Muscle of leg (tissue), 11 donors: ENCODE results near the gene SPATA18. TPM values are rescaled to one million over a fixed set of nuclear protein-coding genes. Genes with fewer than 3 reads are reported as not detected.
"Not testable (repeated sequence)": the region's sequence is repeated elsewhere in the genome, so short reads cannot be mapped to it uniquely, and the experiment has no call there.

Source experiments
- DNase-seq: peaks from one replicate; pipeline ENCODE4 v3.0.0; 2013
- H3K27ac ChIP-seq: one replicate; pipeline ENCODE4 v1.5.1; 2013; ENCODE audit warnings: mild to moderate bottlenecking, low read length, control low read depth
- H3K27me3 ChIP-seq: one replicate; pipeline ENCODE4 v1.6.1; 2013; ENCODE audit warnings: low read length; ENCODE audit not compliant: control insufficient read depth, insufficient read depth
- H3K36me3 ChIP-seq: one replicate; pipeline ENCODE4 v1.6.1; 2013; ENCODE audit warnings: low read length; ENCODE audit not compliant: control insufficient read depth, insufficient read depth
- H3K4me1 ChIP-seq: one replicate; pipeline ENCODE4 v1.6.1; 2013; ENCODE audit warnings: low read length; ENCODE audit not compliant: control insufficient read depth, insufficient read depth
- H3K4me3 ChIP-seq: one replicate; pipeline ENCODE4 v1.5.1; 2013; ENCODE audit warnings: low read length, control low read depth
- H3K9me3 ChIP-seq: replicated peaks from 2 replicates; pipeline ENCODE4 v1.6.1; 2013; ENCODE audit warnings: low read depth, low read length; ENCODE audit not compliant: control insufficient read depth
- WGBS: methylation state at CpG from one replicate; pipeline ENCODE4 v1.1.5; 2013; ENCODE audit warnings: missing lambda C conversion rate; ENCODE audit not compliant: insufficient coverage; 5-methylcytosine and 5-hydroxymethylcytosine counted together
- polyA plus RNA-seq, 8 donors: library from polyadenylated mRNA; unstranded; fragments of 120-200 nt; gene quantifications; one replicate each; pipeline versions ENCODE4 v1.2.1 to v1.2.3, GENCODE V29; 2013; ENCODE audit warnings: inconsistent platforms in 1 of 8, low replicate concordance in 1 of 8; ENCODE audit not compliant: insufficient read length in 8 of 8, insufficient read depth in 1 of 8
- total RNA-seq: library from RNA; stranded (reverse); fragments of 120-200 nt; gene quantifications from one replicate; pipeline ENCODE4 v1.2.4, GENCODE V29; 2013

The SPATA18 gene
- total and polyA plus RNA-seq, 9 donors, result 0.97 to 2.7 (median 2.0) TPM

DNA sequence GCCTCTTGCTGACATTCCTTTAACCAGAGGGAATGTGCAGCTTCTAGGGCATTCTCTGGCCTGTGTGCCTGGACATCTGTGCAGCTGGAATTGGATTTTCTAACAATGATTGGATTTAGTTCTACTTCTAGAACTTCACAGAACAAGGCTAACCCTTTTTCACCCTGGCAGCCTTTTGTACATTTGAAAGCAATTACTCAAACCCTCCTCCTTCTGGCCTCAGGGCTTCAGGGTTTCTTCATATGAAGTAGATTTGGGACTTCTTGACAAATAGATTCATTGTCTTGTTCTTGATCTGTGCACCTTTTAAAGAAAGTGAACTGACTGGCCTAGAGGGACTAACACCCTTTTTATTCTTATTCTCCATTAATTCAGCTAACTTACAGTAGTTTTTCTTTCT lies 30.1 kb downstream of the SPATA18 start:
- H3K9me3 ChIP-seq, result no peaks in the 10 kb centered on the region
- no peak overlapping the region for H3K4me3 ChIP-seq
- no peaks in the 10 kb centered on the region for H3K36me3 ChIP-seq
- peaks cover 5% of the 10 kb centered on the region for H3K27me3 ChIP-seq
- H3K4me1 ChIP-seq, result peaks cover 2% of the 10 kb centered on the region
- DNase-seq, result no peak
- H3K27ac ChIP-seq, result no peak overlapping the region

DNA sequence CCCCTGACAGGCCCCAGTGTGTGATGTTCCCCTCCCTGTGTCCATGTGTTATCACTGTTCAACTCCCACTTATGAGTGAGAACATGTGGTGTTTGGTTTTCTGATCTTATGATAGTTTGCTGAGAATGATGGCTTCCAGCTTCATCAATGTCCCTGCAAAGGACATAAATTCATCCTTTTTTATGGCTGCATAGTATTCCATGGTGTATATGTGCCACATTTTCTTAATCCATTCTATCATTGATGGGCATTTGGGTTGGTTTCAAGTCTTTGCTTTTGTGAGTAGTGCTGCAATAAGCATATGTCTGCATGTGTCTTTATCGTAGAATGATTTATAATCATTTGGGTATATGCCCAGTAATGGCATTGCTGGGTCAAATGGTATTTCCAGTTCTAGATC lies 35.3 kb downstream of the SPATA18 start:
- not testable (repeated sequence) for H3K27ac ChIP-seq, DNase-seq, H3K9me3 ChIP-seq, H3K4me1 ChIP-seq, H3K36me3 ChIP-seq, H3K4me3 ChIP-seq, H3K27me3 ChIP-seq
- WGBS, result no CpG with 5 or more reads among the region's 1 CpG

DNA sequence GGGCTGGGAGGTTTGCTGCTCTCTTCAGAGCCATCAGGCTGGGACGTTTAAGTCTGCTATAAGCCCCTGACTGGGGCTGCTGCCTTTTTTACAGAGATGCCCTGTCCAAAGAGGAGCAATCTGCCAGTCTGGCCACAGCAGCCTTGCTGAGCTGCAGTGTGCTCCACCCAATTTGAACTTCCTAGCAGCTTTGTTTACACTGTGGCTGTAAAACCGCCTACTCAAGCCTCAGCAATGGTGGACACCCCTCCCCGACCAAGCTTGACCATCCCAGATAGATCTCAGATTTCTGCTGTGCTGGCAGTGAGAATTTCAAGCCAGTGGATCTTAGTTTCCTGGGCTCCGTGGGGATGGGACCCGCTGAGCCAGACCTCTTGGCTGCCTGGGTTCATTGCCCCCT lies 40.7 kb downstream of the SPATA18 start:
- DNase-seq, result no peak
- WGBS, result 74% methylated on average over 4 of the region's 5 CpGs
- H3K9me3 ChIP-seq, result no peaks in the 10 kb centered on the region
- no peaks in the 10 kb centered on the region for H3K4me1 ChIP-seq
- no peak overlapping the region for H3K27ac ChIP-seq
- H3K4me3 ChIP-seq, result no peak overlapping the region
- H3K27me3 ChIP-seq, result no peaks in the 10 kb centered on the region
- H3K36me3 ChIP-seq, result no peaks in the 10 kb centered on the region

DNA sequence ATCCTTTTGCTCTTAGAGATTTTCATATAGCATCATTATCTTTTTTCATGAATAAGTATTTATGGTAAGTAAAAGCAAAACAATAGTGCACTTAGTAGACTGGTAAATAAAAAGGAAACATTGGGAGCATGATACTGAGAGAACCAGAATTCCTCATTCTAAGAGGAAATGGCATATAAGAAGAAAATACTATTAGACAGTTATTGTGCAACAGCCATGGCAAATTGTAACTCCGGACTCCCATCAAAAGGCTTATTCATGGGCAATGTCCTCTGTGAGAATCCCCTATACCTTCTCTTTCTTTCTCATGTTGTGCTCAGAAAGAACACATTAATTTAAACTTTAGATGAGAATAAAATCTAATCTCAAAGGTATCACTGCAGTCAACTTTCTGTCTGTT lies 42.4 kb downstream of the SPATA18 start:
- no peaks in the 10 kb centered on the region for H3K27me3 ChIP-seq
- no peak overlapping the region for H3K27ac ChIP-seq
- no peaks in the 10 kb centered on the region for H3K4me1 ChIP-seq
- H3K36me3 ChIP-seq, result no peaks in the 10 kb centered on the region
- WGBS, result no CpG with 5 or more reads among the region's 1 CpG
- DNase-seq, result no peak
- no peaks in the 10 kb centered on the region for H3K9me3 ChIP-seq
- H3K4me3 ChIP-seq, result no peak overlapping the region

DNA sequence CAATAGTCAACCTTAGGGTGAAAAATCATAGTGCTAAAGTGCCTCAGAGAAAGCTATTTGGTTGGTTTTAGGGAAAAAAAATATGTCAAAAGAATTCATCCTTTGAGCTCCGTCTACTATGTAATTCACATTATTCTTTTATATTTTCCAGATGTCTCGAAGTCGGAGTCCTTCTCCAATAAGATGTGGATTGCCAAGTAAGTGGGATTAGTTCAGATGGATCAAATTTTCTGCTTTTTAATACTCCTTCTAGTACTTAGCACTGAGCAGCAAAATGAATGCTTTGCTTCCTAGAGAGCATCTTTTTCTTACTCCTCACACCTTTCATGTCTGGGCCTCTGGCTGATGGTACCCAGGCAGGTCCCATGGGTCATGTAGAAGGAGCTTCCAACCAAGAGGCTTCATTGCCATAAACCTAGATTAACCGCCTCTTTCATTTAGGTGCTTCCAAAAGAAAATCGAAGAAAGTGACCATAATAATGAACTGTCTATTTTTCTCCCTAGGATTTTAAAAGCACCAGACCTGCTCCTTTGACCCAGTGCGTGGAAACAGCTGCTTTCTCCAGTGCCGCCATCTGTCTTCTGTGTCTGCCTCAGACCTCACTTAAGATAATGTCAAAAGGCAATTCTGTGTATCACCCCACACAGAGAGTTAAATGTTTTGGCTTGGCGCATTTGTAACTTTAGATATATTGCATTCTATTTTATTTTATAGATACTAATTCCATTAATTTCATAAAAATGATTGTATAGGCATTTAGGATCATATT lies 43.5 kb downstream of the SPATA18 start:
- no peaks in the 10 kb centered on the region for H3K27me3 ChIP-seq
- H3K4me1 ChIP-seq, result no peaks in the 10 kb centered on the region
- H3K4me3 ChIP-seq, result no peak overlapping the region
- H3K36me3 ChIP-seq, result no peaks in the 10 kb centered on the region
- no peaks in the 10 kb centered on the region for H3K9me3 ChIP-seq
- H3K27ac ChIP-seq, result peak overlapping the region; percentile 36
- 24% methylated on average over 3 of the region's 8 CpGs for WGBS
- DNase-seq, result peak; percentile 89

DNA sequence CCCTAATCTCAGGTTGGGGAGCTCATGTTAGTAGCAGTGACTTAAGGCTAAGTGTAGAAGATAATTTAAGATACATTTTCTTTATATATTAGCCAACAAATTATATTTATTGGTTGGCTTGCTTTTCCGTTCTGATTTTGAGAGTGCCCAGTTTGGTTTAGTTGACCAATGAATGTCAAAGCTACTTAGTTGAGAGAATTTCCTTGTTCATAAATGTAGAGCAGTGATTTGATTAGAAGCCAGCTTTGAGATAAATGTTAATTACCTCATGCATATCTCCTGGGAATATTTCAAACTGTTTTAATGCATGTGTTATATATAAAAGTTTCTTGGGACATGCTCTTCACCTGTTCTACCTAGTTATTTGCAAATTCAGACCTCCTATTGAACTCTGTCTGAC lies 44.3 kb downstream of the SPATA18 start:
- H3K4me3 ChIP-seq, result no peak overlapping the region
- no peaks in the 10 kb centered on the region for H3K9me3 ChIP-seq
- no CpG with 5 or more reads among the region's 1 CpG for WGBS
- H3K36me3 ChIP-seq, result no peaks in the 10 kb centered on the region
- H3K27ac ChIP-seq, result no peak overlapping the region
- no peak for DNase-seq
- no peaks in the 10 kb centered on the region for H3K27me3 ChIP-seq
- no peaks in the 10 kb centered on the region for H3K4me1 ChIP-seq

DNA sequence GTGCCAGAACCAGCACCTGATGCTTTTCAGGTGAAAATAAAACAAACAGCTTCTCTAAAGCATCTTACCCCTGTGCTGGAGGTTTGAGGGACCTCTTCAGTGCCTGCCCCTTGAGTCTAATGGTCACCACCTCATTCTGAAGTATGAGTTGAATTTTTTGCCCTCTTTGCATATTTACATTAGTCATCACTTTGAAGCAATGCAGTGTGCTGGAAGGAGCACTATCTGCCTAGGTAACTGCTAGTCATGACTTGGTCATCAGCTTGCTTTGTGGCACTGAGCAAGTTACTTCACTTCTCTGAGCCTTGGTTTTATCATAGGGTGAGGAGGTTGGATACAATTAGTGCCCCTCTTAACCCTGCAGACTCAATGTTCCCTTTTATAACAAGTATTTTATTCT lies 44.9 kb downstream of the SPATA18 start:
- H3K4me3 ChIP-seq, result no peak overlapping the region
- H3K27me3 ChIP-seq, result no peaks in the 10 kb centered on the region
- H3K9me3 ChIP-seq, result no peaks in the 10 kb centered on the region
- H3K36me3 ChIP-seq, result no peaks in the 10 kb centered on the region
- DNase-seq, result no peak
- no peak overlapping the region for H3K27ac ChIP-seq
- H3K4me1 ChIP-seq, result no peaks in the 10 kb centered on the region

DNA sequence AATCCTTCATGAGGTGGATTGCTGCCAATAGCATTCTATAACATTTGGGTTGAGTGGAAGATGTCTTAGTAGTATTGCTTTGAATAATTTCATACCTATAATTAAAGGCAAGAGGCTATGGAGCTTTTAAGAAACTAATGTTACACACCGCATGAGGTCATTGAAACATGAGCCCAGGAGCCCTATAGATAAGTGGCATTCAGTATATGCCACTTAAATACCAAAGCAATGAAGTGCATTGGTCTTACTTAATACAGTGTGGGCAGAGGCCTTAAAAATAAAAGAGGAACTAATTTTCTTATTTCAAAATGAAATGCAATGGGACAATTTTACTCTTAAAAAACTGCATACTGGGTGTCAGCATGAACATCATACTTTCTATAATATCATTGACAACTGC lies 47.5 kb downstream of the SPATA18 start:
- H3K36me3 ChIP-seq, result no peaks in the 10 kb centered on the region
- WGBS, result no CpG with 5 or more reads among the region's 1 CpG
- no peaks in the 10 kb centered on the region for H3K27me3 ChIP-seq
- no peaks in the 10 kb centered on the region for H3K9me3 ChIP-seq
- H3K4me1 ChIP-seq, result no peaks in the 10 kb centered on the region
- H3K4me3 ChIP-seq, result no peak overlapping the region
- DNase-seq, result no peak
- H3K27ac ChIP-seq, result no peak overlapping the region

DNA sequence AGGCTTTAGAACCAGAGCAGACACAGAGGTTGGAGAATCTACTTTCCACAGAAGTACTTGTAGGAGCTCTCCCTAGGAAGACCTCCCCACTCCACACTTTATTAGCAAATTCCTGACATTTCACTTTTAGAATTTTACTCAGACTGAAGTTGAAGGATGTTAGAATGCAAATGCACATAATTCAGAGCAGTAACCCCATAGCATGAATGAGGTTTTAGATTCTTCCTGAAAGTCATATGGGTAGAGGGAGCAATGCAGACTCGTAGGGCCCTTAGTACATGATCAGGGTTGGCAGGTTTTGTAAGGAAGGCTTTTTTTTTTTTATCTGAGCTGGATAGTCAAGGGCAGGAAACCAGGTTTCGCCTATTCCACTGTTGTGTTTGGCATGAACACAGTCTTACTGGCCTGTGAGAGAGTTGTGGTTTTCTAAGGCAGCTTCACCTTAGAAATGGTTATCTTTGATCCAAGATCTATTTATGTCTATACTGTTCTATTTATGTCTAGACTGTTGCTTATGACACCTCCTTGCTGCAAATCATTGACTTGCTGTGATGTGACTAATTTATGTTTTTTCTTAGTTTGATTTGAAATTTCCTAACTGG lies 48.9 kb downstream of the SPATA18 start:
- Histone ChIP-seq H3K4me1 (no peaks in the 10 kb centered on the region), H3K36me3 (no peaks in the 10 kb centered on the region), H3K27me3 (no peaks in the 10 kb centered on the region), H3K27ac (no peak overlapping the region), H3K9me3 (no peaks in the 10 kb centered on the region), H3K4me3 (no peak overlapping the region)
- DNase-seq, result no peak
- WGBS, result no CpG with 5 or more reads among the region's 2 CpGs

DNA sequence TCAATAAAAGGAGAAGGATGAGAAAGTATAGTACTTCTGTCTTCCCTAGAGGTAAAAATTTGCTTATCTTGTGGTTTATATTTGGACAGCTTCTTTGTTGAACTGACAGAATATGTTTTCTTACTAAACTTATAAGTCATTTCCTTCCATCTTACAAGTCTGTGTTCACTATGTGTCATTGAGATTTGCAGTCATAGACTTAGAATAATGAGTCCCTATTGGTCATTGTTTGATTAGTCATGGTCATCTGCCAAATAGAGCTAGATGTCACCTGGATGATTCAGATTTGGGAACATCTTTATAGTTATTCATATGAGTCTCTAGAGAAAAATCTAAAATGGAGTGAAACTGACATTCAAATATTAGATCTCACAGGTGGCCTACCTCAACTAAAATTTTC lies 51.5 kb downstream of the SPATA18 start:
- DNase-seq, result no peak
- Histone ChIP-seq H3K27ac (no peak overlapping the region), H3K9me3 (no peaks in the 10 kb centered on the region), H3K4me1 (peaks cover 13% of the 10 kb centered on the region), H3K27me3 (no peaks in the 10 kb centered on the region), H3K4me3 (no peak overlapping the region), H3K36me3 (no peaks in the 10 kb centered on the region)

DNA sequence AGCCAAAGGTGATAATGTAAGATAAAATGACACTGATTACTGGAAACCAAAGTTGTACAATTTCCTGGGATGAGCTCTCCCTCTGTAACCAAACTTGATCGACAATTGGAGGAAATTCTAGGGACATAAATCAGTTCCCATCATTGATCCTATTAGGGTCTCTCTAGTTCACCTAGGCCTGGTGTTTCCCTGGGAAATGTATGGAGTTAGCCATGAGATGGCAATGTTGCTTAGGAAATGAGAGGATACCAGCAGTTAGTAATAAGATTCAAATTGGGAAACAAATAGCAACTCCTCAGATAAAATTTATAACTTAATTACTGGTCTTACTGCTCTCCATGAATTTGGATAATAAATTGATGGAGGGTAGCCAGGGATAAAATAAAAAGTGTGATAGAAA lies 52.2 kb downstream of the SPATA18 start:
- no peaks in the 10 kb centered on the region for H3K27me3 ChIP-seq
- no peak overlapping the region for H3K4me3 ChIP-seq
- H3K36me3 ChIP-seq, result no peaks in the 10 kb centered on the region
- DNase-seq, result peak; percentile 70
- WGBS, result no CpG with 5 or more reads among the region's 1 CpG
- H3K9me3 ChIP-seq, result no peaks in the 10 kb centered on the region
- peaks cover 13% of the 10 kb centered on the region for H3K4me1 ChIP-seq
- H3K27ac ChIP-seq, result no peak overlapping the region
